DND-41 (cell line): ENCODE measurements around the gene PRIM2.
A peak's percentile ranks its signal among the peaks of the same experiment; 100 is the strongest.
"Not testable (repeated sequence)": the region's sequence is repeated elsewhere in the genome, so short reads cannot be mapped to it uniquely, and the experiment has no call there.

Experiments used
- ATAC-seq: fragments of 200-7000 bp; cut with Tn5 transposase; 3 replicates; pipeline ENCODE4 v1.9.1; 2021; ENCODE audit warnings: low read depth; ENCODE audit not compliant: insufficient read depth
- DNase-seq: peaks from one replicate; pipeline ENCODE4 v3.0.0-alpha.2; 2020
- H2AFZ ChIP-seq: 2 replicates; pipeline ENCODE4 v1.6.0; 2012; ENCODE audit warnings: low read depth, low read length
- H3K27ac ChIP-seq: 2 replicates; pipeline ENCODE4 v1.5.1; 2012; ENCODE audit warnings: low read length, inconsistent platforms
- H3K27me3 ChIP-seq: fragments of 200-600 bp; sonication (generic); 2 replicates; pipeline ENCODE4 v1.6.0; 2012; ENCODE audit warnings: low read length, mild to moderate bottlenecking, inconsistent platforms; ENCODE audit not compliant: insufficient read depth, poor library complexity
- H3K36me3 ChIP-seq: 2 replicates; pipeline ENCODE4 v1.5.1; 2012; ENCODE audit warnings: low read length, inconsistent platforms; ENCODE audit not compliant: insufficient read depth
- H3K4me1 ChIP-seq: 2 replicates; pipeline ENCODE4 v1.5.1; 2012; ENCODE audit warnings: mild to moderate bottlenecking, low read length; ENCODE audit not compliant: insufficient read depth
- H3K4me2 ChIP-seq: 2 replicates; pipeline ENCODE4 v1.6.0; 2012; ENCODE audit warnings: mild to moderate bottlenecking, moderate library complexity, low read length, inconsistent platforms; ENCODE audit not compliant: insufficient read depth
- H3K4me3 ChIP-seq, 2 experiments: fragments of 200-600 bp in 1 of 2; shearing (Covaris generic) in 1 of 2; 2 replicates each; pipeline ENCODE4 v1.5.1; 2012 to 2016; ENCODE audit warnings: inconsistent platforms in 2 of 2, low read length in 2 of 2, mild to moderate bottlenecking in 2 of 2, low read depth in 1 of 2, moderate library complexity in 1 of 2
- H3K79me2 ChIP-seq: 2 replicates; pipeline ENCODE4 v1.6.0; 2012; ENCODE audit warnings: low read length, inconsistent platforms; ENCODE audit not compliant: insufficient read depth
- H3K9ac ChIP-seq: 2 replicates; pipeline ENCODE4 v1.6.0; 2012; ENCODE audit warnings: low read depth, mild to moderate bottlenecking, inconsistent platforms, low read length, moderate library complexity
- H3K9me3 ChIP-seq: 2 replicates; pipeline ENCODE4 v1.5.1; 2012; ENCODE audit warnings: low read length, moderate library complexity, mild to moderate bottlenecking, inconsistent platforms; ENCODE audit not compliant: insufficient read depth, severe bottlenecking
- H4K20me1 ChIP-seq: 2 replicates; pipeline ENCODE4 v1.6.0; 2012; ENCODE audit warnings: low read length; ENCODE audit not compliant: insufficient read depth
- CTCF ChIP-seq: IDR thresholded peaks from 2 replicates; pipeline ENCODE4 v1.5.1; 2012; ENCODE audit warnings: borderline replicate concordance, low read length, moderate library complexity, mild to moderate bottlenecking; ENCODE audit not compliant: poor library complexity, severe bottlenecking; ENCODE audit errors: extremely low read depth

Gene PRIM2

GRCh38 chr6:57535994-57536393 lies 218.6 kb downstream of the PRIM2 start:
- H3K79me2 ChIP-seq, H3K36me3 ChIP-seq, H3K27ac ChIP-seq, H3K4me3 ChIP-seq, H3K9ac ChIP-seq, H3K9me3 ChIP-seq, H4K20me1 ChIP-seq, H3K4me1 ChIP-seq, H3K27me3 ChIP-seq, H2AFZ ChIP-seq, H3K4me2 ChIP-seq, DNase-seq: not testable (repeated sequence)
- ATAC-seq, result peak; percentile 67
- peak; percentile 40 for TF ChIP-seq CTCF

- not testable (repeated sequence) for ATAC-seq, H4K20me1 ChIP-seq, H3K4me1 ChIP-seq, H3K4me2 ChIP-seq, DNase-seq, H3K4me3 ChIP-seq, H3K9ac ChIP-seq, H3K79me2 ChIP-seq, H3K27me3 ChIP-seq, H3K36me3 ChIP-seq, H3K27ac ChIP-seq, H3K9me3 ChIP-seq, H2AFZ ChIP-seq
These were observed 220.5 kb downstream of the PRIM2 start for GRCh38 chr6:57537916-57538315.

- peak; percentile 24; the same call in 1 of the 3 replicates for ATAC-seq
- not testable (repeated sequence) for H3K27me3 ChIP-seq, DNase-seq, H3K79me2 ChIP-seq, H2AFZ ChIP-seq, H3K9ac ChIP-seq, H3K4me3 ChIP-seq, H3K4me2 ChIP-seq, H3K9me3 ChIP-seq, H3K27ac ChIP-seq, H3K4me1 ChIP-seq, H3K36me3 ChIP-seq, H4K20me1 ChIP-seq
These were observed 234.5 kb downstream of the PRIM2 start for GRCh38 chr6:57551961-57552360.

- H3K4me3 ChIP-seq, H3K79me2 ChIP-seq, H3K36me3 ChIP-seq, DNase-seq, H3K4me1 ChIP-seq, H4K20me1 ChIP-seq, H3K27ac ChIP-seq, ATAC-seq, H3K9me3 ChIP-seq, H2AFZ ChIP-seq, H3K4me2 ChIP-seq, H3K27me3 ChIP-seq, H3K9ac ChIP-seq: not testable (repeated sequence)
These were observed 240.4 kb downstream of the PRIM2 start for GRCh38 chr6:57557855-57558254.

GRCh38 chr6:57559170-57559569 lies 241.7 kb downstream of the PRIM2 start:
- not testable (repeated sequence) for H3K4me3 ChIP-seq, H4K20me1 ChIP-seq, H3K4me1 ChIP-seq, H3K9me3 ChIP-seq, DNase-seq, H2AFZ ChIP-seq, H3K9ac ChIP-seq, H3K27me3 ChIP-seq, H3K27ac ChIP-seq, H3K4me2 ChIP-seq, ATAC-seq, H3K79me2 ChIP-seq, H3K36me3 ChIP-seq

GRCh38 chr6:57562233-57562632 lies 244.8 kb downstream of the PRIM2 start:
- H4K20me1 ChIP-seq, ATAC-seq, H3K79me2 ChIP-seq, H3K9me3 ChIP-seq, H3K36me3 ChIP-seq, H3K27me3 ChIP-seq, DNase-seq, H3K4me3 ChIP-seq, H3K4me1 ChIP-seq, H3K27ac ChIP-seq, H3K9ac ChIP-seq, H2AFZ ChIP-seq, H3K4me2 ChIP-seq: not testable (repeated sequence)

- H3K4me1 ChIP-seq, H3K27me3 ChIP-seq, H3K79me2 ChIP-seq, H3K27ac ChIP-seq, H3K4me3 ChIP-seq, ATAC-seq, H4K20me1 ChIP-seq, H3K36me3 ChIP-seq, H3K9ac ChIP-seq, H3K4me2 ChIP-seq, DNase-seq, H3K9me3 ChIP-seq, H2AFZ ChIP-seq: not testable (repeated sequence)
These were observed 254.7 kb downstream of the PRIM2 start for GRCh38 chr6:57572119-57572518.

GRCh38 chr6:57572844-57573243 lies 255.4 kb downstream of the PRIM2 start:
- H3K9ac ChIP-seq, H3K79me2 ChIP-seq, H3K27ac ChIP-seq, H3K4me3 ChIP-seq, H3K27me3 ChIP-seq, H2AFZ ChIP-seq, H3K36me3 ChIP-seq, DNase-seq, H3K4me2 ChIP-seq, ATAC-seq, H3K9me3 ChIP-seq, H3K4me1 ChIP-seq, H4K20me1 ChIP-seq: not testable (repeated sequence)
